VCaP (cell line): ENCODE results near the gene RGP1.

Experiments
- H3K27ac ChIP-seq: fragments of 450-650 bp; 2 replicates; pipeline ENCODE4 v1.5.1; 2017
- TF ChIP-seq, protein P1 (sequence below): fragments of 450-650 bp; conservative IDR thresholded peaks from 2 replicates; pipeline ENCODE4 v1.5.1; 2017; ENCODE audit warnings: mild to moderate bottlenecking, moderate library complexity

Gene RGP1

DNA sequence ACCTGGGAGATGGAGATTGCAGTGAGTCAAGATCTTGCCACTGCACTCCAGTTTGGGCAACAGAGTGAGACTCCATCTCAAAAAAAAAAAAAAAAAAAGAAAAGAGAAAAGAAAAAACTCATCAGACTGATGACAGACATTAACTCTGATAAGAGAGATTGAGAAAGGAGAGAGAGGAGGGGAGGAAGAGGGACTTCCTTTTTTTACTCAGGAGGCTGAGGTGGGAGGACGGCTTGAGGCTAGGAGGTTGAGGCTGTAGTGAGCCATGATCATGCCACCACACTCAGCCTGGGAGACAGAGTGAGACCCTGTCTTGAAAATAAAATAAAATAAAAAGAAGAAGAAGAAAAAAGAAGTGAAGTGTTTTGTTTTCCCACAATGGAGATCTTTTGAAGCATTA is 14.7 kb downstream of the RGP1 start:
- TF ChIP-seq, protein P1, sequence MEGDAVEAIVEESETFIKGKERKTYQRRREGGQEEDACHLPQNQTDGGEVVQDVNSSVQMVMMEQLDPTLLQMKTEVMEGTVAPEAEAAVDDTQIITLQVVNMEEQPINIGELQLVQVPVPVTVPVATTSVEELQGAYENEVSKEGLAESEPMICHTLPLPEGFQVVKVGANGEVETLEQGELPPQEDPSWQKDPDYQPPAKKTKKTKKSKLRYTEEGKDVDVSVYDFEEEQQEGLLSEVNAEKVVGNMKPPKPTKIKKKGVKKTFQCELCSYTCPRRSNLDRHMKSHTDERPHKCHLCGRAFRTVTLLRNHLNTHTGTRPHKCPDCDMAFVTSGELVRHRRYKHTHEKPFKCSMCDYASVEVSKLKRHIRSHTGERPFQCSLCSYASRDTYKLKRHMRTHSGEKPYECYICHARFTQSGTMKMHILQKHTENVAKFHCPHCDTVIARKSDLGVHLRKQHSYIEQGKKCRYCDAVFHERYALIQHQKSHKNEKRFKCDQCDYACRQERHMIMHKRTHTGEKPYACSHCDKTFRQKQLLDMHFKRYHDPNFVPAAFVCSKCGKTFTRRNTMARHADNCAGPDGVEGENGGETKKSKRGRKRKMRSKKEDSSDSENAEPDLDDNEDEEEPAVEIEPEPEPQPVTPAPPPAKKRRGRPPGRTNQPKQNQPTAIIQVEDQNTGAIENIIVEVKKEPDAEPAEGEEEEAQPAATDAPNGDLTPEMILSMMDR, result no peak
- H3K27ac ChIP-seq, result no peak overlapping the region

DNA sequence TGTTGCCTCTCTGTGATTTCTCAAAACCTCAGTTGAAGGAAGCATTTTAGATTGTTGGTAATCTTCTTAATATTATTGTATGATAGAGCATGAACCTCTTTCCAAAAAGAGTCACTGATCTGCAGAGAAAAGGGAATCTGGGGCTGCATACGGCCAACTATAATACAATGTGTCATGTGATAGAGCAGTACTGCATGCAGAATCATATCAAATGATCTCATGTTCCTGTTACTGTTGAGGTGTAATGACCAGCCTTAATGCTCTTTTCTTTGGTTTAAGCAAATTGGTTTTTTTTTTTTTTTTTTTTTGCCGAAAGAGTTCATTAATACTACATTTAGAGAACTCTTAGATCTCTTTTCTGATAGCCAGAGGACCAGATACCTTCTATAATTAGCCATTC is 17.9 kb downstream of the RGP1 start:
- no peak overlapping the region for H3K27ac ChIP-seq
- TF ChIP-seq, protein P1, result no peak

DNA sequence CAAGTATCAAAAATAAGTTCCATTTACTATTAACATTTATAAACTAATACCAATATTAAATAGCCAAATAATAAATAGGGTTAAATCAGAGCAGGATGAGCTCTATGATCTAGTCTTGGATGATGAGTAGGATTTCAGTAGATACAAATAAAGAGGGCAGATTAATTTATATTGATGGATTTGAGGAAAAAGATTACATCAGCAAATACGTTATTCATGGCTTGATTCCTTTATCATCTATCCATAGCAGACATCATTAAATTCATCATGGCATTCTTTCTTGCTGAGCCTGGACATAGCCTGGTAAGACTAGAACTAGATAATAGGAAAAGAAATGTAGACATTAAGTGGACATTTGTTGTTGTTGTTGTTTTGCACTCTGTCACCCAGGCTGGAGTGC is 18.4 kb downstream of the RGP1 start:
- H3K27ac ChIP-seq, result no peak overlapping the region
- TF ChIP-seq, protein P1, result no peak

DNA sequence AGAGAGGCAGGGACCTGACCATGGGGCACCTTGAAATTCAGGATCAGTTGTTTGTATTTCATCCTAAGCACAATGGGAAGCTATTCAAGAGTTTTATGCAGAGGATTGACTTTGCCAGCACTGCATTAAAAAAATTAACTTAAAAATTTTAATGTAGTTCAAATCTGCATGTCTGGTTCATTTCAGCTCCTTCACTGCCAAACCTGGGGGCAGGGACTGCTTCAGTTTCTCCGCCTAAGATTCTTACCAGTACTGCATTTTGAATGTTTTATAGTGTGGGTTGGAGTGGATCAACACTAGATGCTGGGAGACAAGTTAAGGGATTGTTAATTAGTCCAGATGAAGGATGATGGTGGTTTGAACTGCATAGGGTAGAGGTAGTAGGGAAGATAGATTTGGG is 20.7 kb downstream of the RGP1 start:
- TF ChIP-seq, protein P1, result no peak
- no peak overlapping the region for H3K27ac ChIP-seq

DNA sequence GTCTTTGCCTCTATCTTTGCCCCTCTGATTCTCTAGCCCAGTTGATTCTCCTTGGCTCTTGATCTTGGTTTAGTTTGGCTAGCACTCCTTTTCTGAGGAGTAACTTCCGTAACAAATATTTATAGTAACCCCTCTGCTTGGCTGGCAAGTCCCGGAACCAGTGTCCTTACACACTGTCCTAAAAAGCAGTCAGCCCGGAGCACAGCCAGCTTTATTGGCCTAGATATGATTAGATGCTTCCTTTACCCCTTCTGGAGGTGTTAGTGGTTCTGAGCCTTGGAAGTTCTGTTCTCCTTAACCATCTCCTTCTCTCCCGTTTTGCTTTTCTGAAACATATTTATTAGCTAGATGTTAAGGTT is 22.0 kb downstream of the RGP1 start:
- H3K27ac ChIP-seq, result peak overlapping the region; percentile 59
- TF ChIP-seq, protein P1, result no peak

DNA sequence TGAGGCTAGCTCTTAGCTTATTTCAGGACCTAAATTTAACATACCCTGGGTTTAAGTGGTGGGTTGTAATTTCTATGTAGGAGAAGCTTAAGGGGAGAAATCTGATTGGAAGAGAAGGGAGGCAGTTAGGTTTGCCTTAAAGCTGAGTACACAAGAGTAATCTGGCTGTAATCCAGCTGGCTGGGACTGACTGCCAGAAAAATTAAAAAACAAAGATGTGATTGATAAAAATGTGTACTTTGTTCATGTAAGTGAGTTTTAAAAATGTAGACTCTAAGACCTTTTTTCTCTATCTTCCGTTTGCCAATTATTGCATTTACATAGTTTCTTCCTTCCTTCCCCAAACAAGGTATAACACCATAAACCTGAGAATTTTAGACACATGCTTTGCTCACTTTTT is 22.4 kb downstream of the RGP1 start:
- TF ChIP-seq, protein P1, result no peak
- peak overlapping the region; percentile 59 for H3K27ac ChIP-seq

DNA sequence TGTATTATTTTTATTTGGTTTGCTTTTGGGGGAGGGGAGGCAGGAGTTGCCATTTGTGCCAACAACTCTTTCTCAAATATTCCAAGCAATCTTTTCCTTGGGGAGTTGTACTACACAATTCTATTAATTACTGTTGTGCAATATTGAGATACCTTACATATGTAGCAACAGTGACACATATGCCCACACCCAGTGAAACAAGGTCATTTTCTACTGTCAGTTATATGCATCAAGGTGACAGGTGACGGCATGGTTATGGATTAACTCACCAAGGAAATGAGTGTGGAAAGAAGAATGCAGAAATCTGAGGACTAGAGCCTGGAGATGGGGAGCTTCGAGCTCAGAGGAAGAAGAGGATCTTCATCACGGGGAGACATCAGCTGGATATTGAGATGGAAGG is 22.9 kb downstream of the RGP1 start:
- TF ChIP-seq, protein P1, result no peak
- H3K27ac ChIP-seq, result peak overlapping the region; percentile 59
